IMR-90 (cell line): ENCODE data around the gene BAZ2B.

ENCODE experiments used
- BHLHE40 ChIP-seq: fragments of 150-350 bp; IDR thresholded peaks from 2 replicates; pipeline ENCODE4 v1.6.1; 2016; ENCODE audit warnings: mild to moderate bottlenecking, low read depth, low read length
- MXI1 ChIP-seq: IDR thresholded peaks from 2 replicates; pipeline ENCODE4 v1.6.1; 2012; ENCODE audit warnings: low read depth, mild to moderate bottlenecking, low read length, moderate library complexity, borderline replicate concordance
- POLR2A ChIP-seq: IDR thresholded peaks from 2 replicates; pipeline ENCODE4 v1.6.1; 2012; ENCODE audit warnings: mild to moderate bottlenecking, low read depth, low read length
- RAD21 ChIP-seq: IDR thresholded peaks from 2 replicates; pipeline ENCODE4 v1.6.1; 2012; ENCODE audit warnings: low read length, improper control_type of control experiment
- RCOR1 ChIP-seq: IDR thresholded peaks from 2 replicates; pipeline ENCODE4 v1.6.1; 2012; ENCODE audit warnings: mild to moderate bottlenecking, low read length, improper control_type of control experiment; ENCODE audit not compliant: insufficient replicate concordance
- RFX5 ChIP-seq: IDR thresholded peaks from 2 replicates; pipeline ENCODE4 v1.8.0; 2012; ENCODE audit warnings: low read depth, mild to moderate bottlenecking, low read length, moderate library complexity
- SMC3 ChIP-seq: fragments of 150-350 bp; IDR thresholded peaks from 2 replicates; pipeline ENCODE4 v1.6.1; 2016; ENCODE audit warnings: low read depth, mild to moderate bottlenecking, antibody characterized with exemption, low read length, moderate library complexity
- USF2 ChIP-seq: fragments of 150-350 bp; IDR thresholded peaks from 2 replicates; pipeline ENCODE4 v1.6.1; 2017; ENCODE audit warnings: mild to moderate bottlenecking, antibody characterized with exemption, low read length, low read depth
- TF ChIP-seq, protein P1 (sequence below): conservative IDR thresholded peaks from 2 replicates; pipeline ENCODE4 v1.5.1; 2012; ENCODE audit warnings: mild to moderate bottlenecking, low read depth, low read length, improper control_type of control experiment

GRCh38 chr2:159531475-159531874 is 84.9 kb downstream of the BAZ2B start:
- TF ChIP-seq SMC3 (no peak), RCOR1 (no peak), RFX5 (no peak), MXI1 (no peak), RAD21 (no peak), BHLHE40 (no peak), POLR2A (no peak), USF2 (no peak)
- TF ChIP-seq, protein P1, sequence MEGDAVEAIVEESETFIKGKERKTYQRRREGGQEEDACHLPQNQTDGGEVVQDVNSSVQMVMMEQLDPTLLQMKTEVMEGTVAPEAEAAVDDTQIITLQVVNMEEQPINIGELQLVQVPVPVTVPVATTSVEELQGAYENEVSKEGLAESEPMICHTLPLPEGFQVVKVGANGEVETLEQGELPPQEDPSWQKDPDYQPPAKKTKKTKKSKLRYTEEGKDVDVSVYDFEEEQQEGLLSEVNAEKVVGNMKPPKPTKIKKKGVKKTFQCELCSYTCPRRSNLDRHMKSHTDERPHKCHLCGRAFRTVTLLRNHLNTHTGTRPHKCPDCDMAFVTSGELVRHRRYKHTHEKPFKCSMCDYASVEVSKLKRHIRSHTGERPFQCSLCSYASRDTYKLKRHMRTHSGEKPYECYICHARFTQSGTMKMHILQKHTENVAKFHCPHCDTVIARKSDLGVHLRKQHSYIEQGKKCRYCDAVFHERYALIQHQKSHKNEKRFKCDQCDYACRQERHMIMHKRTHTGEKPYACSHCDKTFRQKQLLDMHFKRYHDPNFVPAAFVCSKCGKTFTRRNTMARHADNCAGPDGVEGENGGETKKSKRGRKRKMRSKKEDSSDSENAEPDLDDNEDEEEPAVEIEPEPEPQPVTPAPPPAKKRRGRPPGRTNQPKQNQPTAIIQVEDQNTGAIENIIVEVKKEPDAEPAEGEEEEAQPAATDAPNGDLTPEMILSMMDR = no peak
